ENCODE results near the gene LHX6.

GRCh38 chr9:122277285-122277897 is 48.6 kb upstream of the LHX6 start:
- no peak for TF ChIP-seq POLR2A (IDR thresholded peaks at IDR 0.05)
- TF ChIP-seq, protein P1, sequence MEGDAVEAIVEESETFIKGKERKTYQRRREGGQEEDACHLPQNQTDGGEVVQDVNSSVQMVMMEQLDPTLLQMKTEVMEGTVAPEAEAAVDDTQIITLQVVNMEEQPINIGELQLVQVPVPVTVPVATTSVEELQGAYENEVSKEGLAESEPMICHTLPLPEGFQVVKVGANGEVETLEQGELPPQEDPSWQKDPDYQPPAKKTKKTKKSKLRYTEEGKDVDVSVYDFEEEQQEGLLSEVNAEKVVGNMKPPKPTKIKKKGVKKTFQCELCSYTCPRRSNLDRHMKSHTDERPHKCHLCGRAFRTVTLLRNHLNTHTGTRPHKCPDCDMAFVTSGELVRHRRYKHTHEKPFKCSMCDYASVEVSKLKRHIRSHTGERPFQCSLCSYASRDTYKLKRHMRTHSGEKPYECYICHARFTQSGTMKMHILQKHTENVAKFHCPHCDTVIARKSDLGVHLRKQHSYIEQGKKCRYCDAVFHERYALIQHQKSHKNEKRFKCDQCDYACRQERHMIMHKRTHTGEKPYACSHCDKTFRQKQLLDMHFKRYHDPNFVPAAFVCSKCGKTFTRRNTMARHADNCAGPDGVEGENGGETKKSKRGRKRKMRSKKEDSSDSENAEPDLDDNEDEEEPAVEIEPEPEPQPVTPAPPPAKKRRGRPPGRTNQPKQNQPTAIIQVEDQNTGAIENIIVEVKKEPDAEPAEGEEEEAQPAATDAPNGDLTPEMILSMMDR (IDR thresholded peaks at IDR 0.05) = no peak
